T-cell (primary cell): ENCODE data around the gene BRF1. TPM values are rescaled to one million over a fixed set of nuclear protein-coding genes. Genes with fewer than 3 reads are reported as not detected.

ENCODE experiments used
- ATAC-seq, 4 experiments: fragments of 200-7000 bp in 3 of 4; fragments of 150-1000 bp in 1 of 4; cut with Tn5 transposase; replicated peaks in 1 of 4; 1 replicate in 3 of 4; 2 replicates in 1 of 4; pipeline ENCODE4 v1.10.0; 2021; ENCODE audit warnings: moderate library complexity in 3 of 4, mild to moderate bottlenecking in 2 of 4, moderate number of reproducible peaks in 1 of 4
- CTCF ChIA-PET, 2 donors: fragments of 300-600 bp; sonication (Branson Sonifier 250); formaldehyde crosslinking; loops; one replicate each; lab custom pipeline; 2022; ENCODE audit warnings: antibody characterized with exemption in 2 of 2; lab: Charles Lee
- POLR2A ChIA-PET, 2 donors: fragments of 300-600 bp; sonication (Branson Sonifier 250); formaldehyde crosslinking; loops; one replicate each; lab custom pipeline; 2022; ENCODE audit warnings: antibody characterized with exemption in 2 of 2; lab: Charles Lee
- DNase-seq, 35 experiments: peaks; one replicate each; pipeline versions ENCODE4 v3.0.0 to v3.0.0-alpha.2; 2013 to 2023
- H3K27ac ChIP-seq: one replicate; pipeline ENCODE4 v1.5.1; 2013; ENCODE audit warnings: low read length
- H3K27me3 ChIP-seq, 2 experiments: replicated peaks in 1 of 2; 1 replicate in 1 of 2; 2 replicates in 1 of 2; pipeline versions ENCODE4 v1.6.1 to v1.7.0; 2013; ENCODE audit warnings: low read length in 1 of 2, mixed read lengths in 1 of 2; ENCODE audit not compliant: control insufficient read depth in 2 of 2, insufficient read depth in 2 of 2; ENCODE audit errors: extremely low read depth in 1 of 2
- H3K36me3 ChIP-seq, 2 donors: 1 replicate in 1 of 2; 2 replicates in 1 of 2; pipeline versions ENCODE4 v1.6.1 to v1.7.0; 2013; ENCODE audit warnings: low read length in 1 of 2; ENCODE audit not compliant: control insufficient read depth in 2 of 2, insufficient read depth in 1 of 2; ENCODE audit errors: extremely low read depth in 1 of 2
- H3K4me1 ChIP-seq, 2 experiments: 1 replicate in 1 of 2; 2 replicates in 1 of 2; pipeline versions ENCODE4 v1.6.1 to v1.7.0; 2013; ENCODE audit warnings: low read length in 2 of 2, mixed read lengths in 1 of 2; ENCODE audit not compliant: insufficient read depth in 2 of 2, control insufficient read depth in 1 of 2; ENCODE audit errors: extremely low read depth in 1 of 2
- H3K4me3 ChIP-seq, 2 donors: 1 replicate in 1 of 2; 2 replicates in 1 of 2; pipeline versions ENCODE4 v1.5.1 to v1.7.0; 2013; ENCODE audit warnings: mild to moderate bottlenecking in 2 of 2, low read length in 1 of 2, moderate library complexity in 1 of 2; ENCODE audit not compliant: control insufficient read depth in 1 of 2; ENCODE audit errors: extremely low read depth in 1 of 2
- H3K9me3 ChIP-seq: 2 replicates; pipeline ENCODE4 v1.7.0; 2013
- H3K27ac Mint-ChIP-seq, 2 donors: one replicate each; pipeline ENCODE4 v1.8.0; 2020 to 2021; ENCODE audit warnings: mild to moderate bottlenecking in 2 of 2, mixed read lengths in 2 of 2
- H3K27me3 Mint-ChIP-seq, 2 donors: one replicate each; pipeline ENCODE4 v1.8.0; 2021 to 2022; ENCODE audit warnings: mixed read lengths in 2 of 2
- H3K36me3 Mint-ChIP-seq: one replicate; pipeline ENCODE4 v1.8.0; 2021; ENCODE audit warnings: mixed read lengths
- H3K4me1 Mint-ChIP-seq, 3 donors: one replicate each; pipeline ENCODE4 v1.8.0; 2020 to 2022; ENCODE audit warnings: mixed read lengths in 3 of 3, mild to moderate bottlenecking in 1 of 3
- H3K4me3 Mint-ChIP-seq, 3 donors: one replicate each; pipeline ENCODE4 v1.8.0; 2020 to 2022; ENCODE audit warnings: mild to moderate bottlenecking in 3 of 3, mixed read lengths in 3 of 3, moderate library complexity in 3 of 3
- H3K9me3 Mint-ChIP-seq, 3 donors: one replicate each; pipeline ENCODE4 v1.8.0; 2020 to 2022; ENCODE audit warnings: mixed read lengths in 3 of 3
- WGBS: methylation state at CpG from one replicate; pipeline ENCODE4 v1.1.5; 2013; ENCODE audit warnings: missing lambda C conversion rate; ENCODE audit not compliant: insufficient coverage; 5-methylcytosine and 5-hydroxymethylcytosine counted together
- total RNA-seq, 35 experiments: library from RNA in 6 of 35; stranded (reverse) in 6 of 35; fragments of 120-200 nt in 1 of 35; gene quantifications; one replicate each; pipeline versions ENCODE4 v1.2.1 to v1.2.4 and lab custom pipeline; 2013 to 2026

The BRF1 gene
- total RNA-seq, 5 donors from 2014 or later (not counting 1 experiment from before 2014, with no cell fraction given): 57.7 to 70.5 (median 66.5) TPM

DNA sequence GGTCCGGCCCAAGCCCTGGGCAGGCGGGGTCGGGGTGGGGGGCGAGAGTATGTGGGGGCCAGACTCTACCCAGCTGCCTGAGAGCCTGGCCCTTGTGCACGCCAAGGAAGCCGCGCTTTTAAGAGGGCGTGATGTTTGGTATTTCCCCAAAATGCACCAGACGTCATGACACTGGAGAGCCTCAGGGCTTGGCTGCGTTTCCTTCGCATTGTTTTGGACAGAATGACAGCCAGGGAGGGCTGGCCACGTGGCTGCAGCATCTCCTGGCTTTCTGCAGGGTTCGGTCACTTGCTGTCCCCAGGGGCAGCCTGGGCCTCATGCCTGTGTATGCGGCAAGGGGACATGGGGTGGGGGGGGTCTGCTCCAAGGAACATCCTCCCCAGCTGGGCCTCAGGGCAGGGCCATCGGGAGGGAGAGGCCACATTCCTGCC lies 103.6 kb downstream of the BRF1 start:
- Histone ChIP-seq H3K36me3 (no peaks in the 10 kb centered on the region), H3K9me3 (no peaks in the 10 kb centered on the region), H3K27me3 (peaks cover 4 to 96% of the 10 kb centered on the region in 2 experiments), H3K27ac (no peak overlapping the region), H3K4me3 (no peak overlapping the region), H3K4me1 (peaks cover 42 to 63% of the 10 kb centered on the region in 2 experiments)
- Mint-ChIP-seq H3K27me3 (peaks cover 16 to 47% of the 10 kb centered on the region in 2 donors), H3K9me3 (no peaks in the 10 kb centered on the region), H3K36me3 (no peaks in the 10 kb centered on the region), H3K4me3 (peak overlapping the region in 1 of 3 donors; percentile 32), H3K4me1 (peaks cover 25 to 43% (median 31%) of the 10 kb centered on the region in 3 donors), H3K27ac (no peak overlapping the region)
- 8% methylated on average over 13 of the region's 15 CpGs for WGBS
- CTCF ChIA-PET: no interaction called here
- POLR2A ChIA-PET: interaction anchor here in 1 of 2 donors (0.7 kb wide), 1 partner anchor 276 kb away, joined by 4 read pairs; no protein-coding TSS in a partner anchor
- ATAC-seq: peak in 1 of 4 experiments; percentile 47
- peak in 4 of 35 experiments; percentile 12 to 56 (median 24) for DNase-seq

DNA sequence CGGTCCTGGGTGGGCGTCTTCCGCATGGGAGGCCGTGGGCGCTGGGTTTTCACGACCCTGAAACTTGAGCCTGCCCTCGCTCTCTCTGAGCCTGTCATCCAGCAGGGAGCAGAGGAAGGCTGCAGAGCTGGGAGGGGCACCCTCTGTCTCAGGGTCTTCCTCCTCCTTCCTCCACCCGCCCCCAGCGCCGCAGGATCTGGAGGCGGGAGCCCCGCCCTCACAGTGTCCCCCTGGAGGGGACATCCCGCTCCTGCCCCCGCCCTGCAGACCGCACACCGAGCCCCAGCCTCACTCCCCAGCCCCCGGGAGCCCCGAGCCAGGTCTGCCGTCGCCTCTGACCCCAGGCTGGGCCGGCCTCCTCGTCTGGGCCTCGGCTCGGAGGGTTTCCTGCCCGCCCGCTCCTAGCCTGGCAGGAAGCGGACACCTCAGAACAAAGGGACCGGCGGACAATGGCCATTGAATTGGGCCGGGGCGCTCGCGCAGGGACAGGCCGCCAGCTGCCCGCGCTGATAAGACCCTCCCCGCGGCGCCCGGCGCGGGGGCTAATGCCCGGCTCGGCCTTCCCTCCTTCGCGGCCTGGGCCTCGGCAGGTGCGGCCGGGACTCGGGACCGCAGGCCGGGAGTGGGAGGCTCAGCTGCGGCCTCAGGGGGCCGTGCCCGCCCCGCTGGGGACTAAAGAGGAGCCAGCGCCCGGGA lies 104.4 kb downstream of the BRF1 start:
- H3K27ac ChIP-seq: no peak overlapping the region
- peaks cover 34 to 55% of the 10 kb centered on the region in 2 experiments for H3K4me1 ChIP-seq
- Mint-ChIP-seq H3K9me3 (no peaks in the 10 kb centered on the region), H3K27me3 (peaks cover 16 to 45% of the 10 kb centered on the region in 2 donors), H3K4me1 (peaks cover 18 to 36% (median 24%) of the 10 kb centered on the region in 3 donors), H3K27ac (no peak overlapping the region), H3K4me3 (peak overlapping the region in 1 of 3 donors; percentile 71), H3K36me3 (no peaks in the 10 kb centered on the region)
- ATAC-seq (no peak), DNase-seq (no peak)
- peak overlapping the region in 1 of 2 donors; percentile 32 for H3K4me3 ChIP-seq
- 6% methylated on average over 57 of the region's 58 CpGs for WGBS
- ChIA-PET CTCF (interaction anchor here in 1 of 2 donors (0.5 kb wide), 1 partner anchor 293 kb away, joined by 3 read pairs; no protein-coding TSS in a partner anchor), POLR2A (no interaction called here)
- H3K36me3 ChIP-seq: no peaks in the 10 kb centered on the region
- peaks cover 4 to 92% of the 10 kb centered on the region in 2 experiments for H3K27me3 ChIP-seq
- no peaks in the 10 kb centered on the region for H3K9me3 ChIP-seq

DNA sequence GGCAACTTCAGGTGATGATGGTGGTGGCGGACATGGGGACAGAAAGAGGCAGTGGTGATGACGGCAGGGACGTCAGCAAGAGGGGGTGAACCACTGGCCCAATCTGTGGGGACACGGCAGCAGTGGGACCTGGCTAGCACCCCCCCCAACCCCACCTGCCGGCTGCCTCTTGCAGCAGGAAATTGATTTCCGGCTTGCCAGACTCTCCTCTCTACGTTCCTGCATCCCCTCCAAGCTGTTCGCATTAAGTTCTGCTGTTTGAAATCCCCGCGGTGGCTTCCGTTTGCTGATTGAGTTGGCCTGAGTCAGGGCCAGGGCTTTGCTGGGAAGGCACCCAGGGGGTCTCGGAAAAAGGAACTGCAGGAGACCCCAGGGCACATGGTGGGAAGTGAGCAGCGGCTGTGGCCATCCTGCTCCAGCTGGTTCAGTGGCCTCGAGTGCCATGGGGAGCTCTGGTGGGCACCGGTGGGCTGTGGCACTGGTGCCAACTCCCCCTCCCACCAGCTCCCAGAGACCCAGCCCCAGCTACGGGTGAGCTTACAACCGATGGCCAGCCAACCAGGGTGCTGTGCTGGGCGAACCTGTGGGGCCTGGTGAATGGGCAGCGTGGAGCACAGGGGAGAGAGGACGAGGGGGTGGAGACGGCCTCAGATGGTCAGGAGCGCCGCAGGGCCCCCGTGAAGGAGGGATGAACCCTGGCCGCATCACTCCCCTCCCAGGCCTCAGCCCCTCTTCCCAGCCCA lies 105.1 kb downstream of the BRF1 start:
- Histone ChIP-seq H3K27me3 (peaks cover 4 to 84% of the 10 kb centered on the region in 2 experiments), H3K36me3 (no peaks in the 10 kb centered on the region), H3K27ac (no peak overlapping the region), H3K4me1 (peaks cover 31 to 52% of the 10 kb centered on the region in 2 experiments), H3K4me3 (peak overlapping the region in 1 of 2 donors; percentile 32), H3K9me3 (no peaks in the 10 kb centered on the region)
- H3K4me3 Mint-ChIP-seq: peak overlapping the region in 1 of 3 donors; percentile 71
- H3K36me3 Mint-ChIP-seq: no peaks in the 10 kb centered on the region
- peak overlapping the region in 1 of 2 donors; percentile 24 for H3K27ac Mint-ChIP-seq
- H3K27me3 Mint-ChIP-seq: peaks cover 15 to 42% of the 10 kb centered on the region in 2 donors
- ChIA-PET POLR2A (no interaction called here), CTCF (interaction anchor here (0.5 to 0.7 kb wide), 2 partner anchors 160 to 294 kb away, joined by 3 to 4 read pairs; no protein-coding TSS in a partner anchor)
- peaks cover 18 to 36% (median 24%) of the 10 kb centered on the region in 3 donors for H3K4me1 Mint-ChIP-seq
- peak in 7 of 35 experiments; percentile 15 to 52 (median 29) for DNase-seq
- H3K9me3 Mint-ChIP-seq: no peaks in the 10 kb centered on the region
- 17% methylated on average over 19 of the region's 25 CpGs for WGBS
- peak in 3 of 4 experiments; percentile 20 to 44 (median 36) for ATAC-seq

DNA sequence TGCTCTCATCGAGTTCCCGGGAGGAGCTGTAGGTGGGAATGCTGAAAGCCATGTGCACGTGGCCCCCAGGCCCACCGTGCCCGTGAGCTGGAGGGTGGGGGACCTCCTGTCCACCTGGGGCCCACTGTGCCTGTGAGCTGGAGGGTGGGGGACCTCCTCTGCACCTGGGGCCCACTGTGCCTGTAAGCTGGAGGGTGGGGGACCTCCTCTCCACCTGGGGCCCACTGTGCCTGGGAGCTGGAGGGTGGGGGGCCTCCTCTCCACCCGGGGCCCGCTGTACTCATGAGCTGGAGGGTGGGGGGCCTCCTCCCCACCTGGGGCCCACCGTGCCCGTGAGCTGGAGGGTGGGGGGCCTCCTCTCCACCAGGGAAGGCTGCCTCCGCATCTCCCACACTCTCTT lies 105.8 kb downstream of the BRF1 start:
- H3K36me3 Mint-ChIP-seq: no peaks in the 10 kb centered on the region
- peaks cover 4 to 78% of the 10 kb centered on the region in 2 experiments for H3K27me3 ChIP-seq
- no peak overlapping the region for H3K27ac Mint-ChIP-seq
- no peaks in the 10 kb centered on the region for H3K9me3 Mint-ChIP-seq
- H3K27me3 Mint-ChIP-seq: peaks cover 13 to 37% of the 10 kb centered on the region in 2 donors
- no peaks in the 10 kb centered on the region for H3K9me3 ChIP-seq
- no peak overlapping the region for H3K4me3 ChIP-seq
- H3K27ac ChIP-seq: no peak overlapping the region
- H3K36me3 ChIP-seq: no peaks in the 10 kb centered on the region
- ChIA-PET CTCF (interaction anchor here (0.6 to 0.7 kb wide), 2 partner anchors 161 to 205 kb away, joined by 3 to 4 read pairs; no protein-coding TSS in a partner anchor), POLR2A (interaction anchor here in 1 of 2 donors (0.6 kb wide), 1 partner anchor 155 kb away, joined by 5 read pairs; no protein-coding TSS in a partner anchor)
- H3K4me1 ChIP-seq: peaks cover 31 to 52% of the 10 kb centered on the region in 2 experiments
- DNase-seq: no peak
- ATAC-seq: no peak
- peaks cover 18 to 36% (median 24%) of the 10 kb centered on the region in 3 donors for H3K4me1 Mint-ChIP-seq
- 80% methylated on average over 1 of the region's 10 CpGs for WGBS
- H3K4me3 Mint-ChIP-seq: peak overlapping the region in 1 of 3 donors; percentile 71

DNA sequence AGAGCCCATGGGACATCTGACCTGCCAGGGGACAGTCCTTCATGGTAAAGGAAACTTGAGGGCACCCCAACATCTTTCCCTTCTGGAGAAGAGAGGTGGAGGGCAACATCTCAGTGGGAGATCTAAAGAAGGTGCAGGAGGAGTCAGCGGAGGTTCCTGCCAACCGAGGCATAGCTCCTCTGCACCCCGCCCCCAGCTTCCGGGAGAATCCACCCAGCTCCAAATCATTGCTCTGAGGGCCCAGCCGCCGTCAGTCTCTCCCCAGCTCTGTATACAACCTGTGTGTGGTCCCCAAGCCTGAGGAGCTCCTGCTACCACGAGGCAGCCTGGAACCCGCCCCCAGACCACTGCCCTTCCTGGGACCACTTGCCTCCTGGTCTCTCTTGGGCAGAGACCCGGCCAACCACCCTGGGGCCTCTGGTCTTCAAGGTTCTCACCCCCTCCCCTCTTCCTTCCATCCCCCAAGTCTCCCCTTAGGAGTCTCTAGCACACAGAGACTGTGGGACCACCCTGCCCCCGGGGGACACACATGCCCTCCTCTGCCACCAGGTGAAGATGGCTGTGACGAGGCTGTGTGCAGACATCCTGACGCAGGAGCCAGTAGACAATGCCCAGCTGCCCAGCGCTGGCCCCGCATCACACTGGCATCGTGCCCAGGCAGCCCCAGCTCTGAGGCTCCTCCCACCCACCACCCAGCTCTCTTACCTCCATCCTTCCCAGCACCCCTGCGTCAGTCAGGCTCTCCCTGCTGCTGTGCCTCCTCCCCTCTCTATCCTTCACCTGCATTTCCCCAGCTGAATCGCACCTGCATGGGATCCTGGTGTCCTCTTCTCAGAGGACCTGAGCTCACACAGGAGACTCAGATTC lies 106.7 kb downstream of the BRF1 start:
- peak overlapping the region in 2 of 3 donors; percentile 28 to 49 for H3K4me3 Mint-ChIP-seq
- peaks cover 18 to 34% (median 24%) of the 10 kb centered on the region in 3 donors for H3K4me1 Mint-ChIP-seq
- peaks cover 11 to 28% of the 10 kb centered on the region in 2 donors for H3K27me3 Mint-ChIP-seq
- DNase-seq: peak in 23 of 35 experiments; percentile 20 to 55 (median 38)
- Histone ChIP-seq H3K27me3 (peaks cover 4 to 75% of the 10 kb centered on the region in 2 experiments), H3K9me3 (no peaks in the 10 kb centered on the region), H3K4me1 (peaks cover 31 to 52% of the 10 kb centered on the region in 2 experiments), H3K36me3 (no peaks in the 10 kb centered on the region), H3K4me3 (peak overlapping the region in 1 of 2 donors; percentile 32), H3K27ac (no peak overlapping the region)
- WGBS: 36% methylated on average over 13 of the region's 17 CpGs
- no peaks in the 10 kb centered on the region for H3K9me3 Mint-ChIP-seq
- POLR2A ChIA-PET: interaction anchor here in 1 of 2 donors (0.6 kb wide), 1 partner anchor 156 kb away, joined by 5 read pairs; no protein-coding TSS in a partner anchor
- H3K27ac Mint-ChIP-seq: peak overlapping the region in 1 of 2 donors; percentile 74
- H3K36me3 Mint-ChIP-seq: no peaks in the 10 kb centered on the region
- peak; percentile 30 to 62 (median 48) for ATAC-seq
- CTCF ChIA-PET: interaction anchor here in 1 of 2 donors (0.6 kb wide), 2 partner anchors 131 to 206 kb away, joined by 3 to 5 read pairs; no protein-coding TSS in a partner anchor
